ENCODE results near the gene COMMD1.

DNA sequence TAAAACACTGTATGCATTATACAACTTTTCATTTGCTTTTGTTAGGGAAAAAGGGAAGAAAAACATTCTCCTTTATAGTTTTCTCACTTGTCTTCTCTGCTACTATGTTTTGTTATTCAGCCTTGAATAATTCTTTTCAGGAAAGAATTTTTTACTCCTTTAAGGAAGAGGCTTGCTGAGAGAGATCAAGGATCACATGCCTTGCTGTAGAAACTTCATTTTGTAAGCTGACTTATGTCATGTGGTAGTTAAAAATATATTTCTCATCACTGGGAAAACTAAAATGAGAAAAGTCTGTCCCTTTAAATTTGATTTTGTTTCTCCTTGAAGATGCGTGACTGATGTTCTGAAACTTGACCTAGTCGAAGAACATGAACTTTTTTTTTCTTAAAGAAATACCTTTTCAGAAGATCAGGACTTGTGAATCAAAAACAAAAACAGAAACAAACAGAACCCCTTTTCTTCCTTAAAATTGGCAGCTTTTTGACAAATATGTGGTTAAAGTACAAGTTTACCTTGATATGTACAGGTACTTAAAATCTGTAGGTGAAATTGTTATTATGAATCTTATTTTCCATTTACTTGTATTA, 145.1 kb downstream of the COMMD1 start:
- TF ChIP-seq CTCF (conservative IDR thresholded peaks at IDR 0.05 in 1 of 2, IDR thresholded peaks at IDR 0.05 in 1 of 2; ENCODE audit: low read depth in 1 of 2, low read length in 2 of 2): no peak
- TF ChIP-seq EZH2 (IDR thresholded peaks at IDR 0.05; ENCODE audit: low read length, missing control alignments): no peak
